IPS-18a (cell line): ENCODE measurements around the gene PEPD.

Experiments
- H3K27ac ChIP-seq: one replicate; pipeline ENCODE4 v1.5.1; 2013; ENCODE audit warnings: low read length
- H3K27me3 ChIP-seq: one replicate; pipeline ENCODE4 v1.6.1; 2013; ENCODE audit warnings: mild to moderate bottlenecking, low read length; ENCODE audit not compliant: control insufficient read depth, insufficient read depth
- H3K36me3 ChIP-seq: one replicate; pipeline ENCODE4 v1.6.1; 2013; ENCODE audit warnings: low read depth, low read length; ENCODE audit not compliant: control insufficient read depth
- H3K4me1 ChIP-seq: one replicate; pipeline ENCODE4 v1.6.1; 2013; ENCODE audit warnings: low read depth, low read length; ENCODE audit not compliant: control insufficient read depth
- H3K4me3 ChIP-seq: one replicate; pipeline ENCODE4 v1.5.1; 2013; ENCODE audit warnings: low read length
- H3K9ac ChIP-seq: one replicate; pipeline ENCODE4 v1.6.1; 2013; ENCODE audit warnings: mild to moderate bottlenecking, low read length, moderate library complexity
- H3K9me3 ChIP-seq: one replicate; pipeline ENCODE4 v1.6.1; 2013; ENCODE audit warnings: low read depth, low read length; ENCODE audit not compliant: control insufficient read depth

Gene PEPD

GRCh38 chr19:33503030-33503429 lies 18.6 kb downstream of the PEPD start:
- Histone ChIP-seq H3K9ac (no peak overlapping the region), H3K27me3 (no peaks in the 10 kb centered on the region), H3K4me1 (no peaks in the 10 kb centered on the region), H3K4me3 (no peak overlapping the region), H3K36me3 (peaks cover 12% of the 10 kb centered on the region), H3K9me3 (no peaks in the 10 kb centered on the region), H3K27ac (no peak overlapping the region)

DNA sequence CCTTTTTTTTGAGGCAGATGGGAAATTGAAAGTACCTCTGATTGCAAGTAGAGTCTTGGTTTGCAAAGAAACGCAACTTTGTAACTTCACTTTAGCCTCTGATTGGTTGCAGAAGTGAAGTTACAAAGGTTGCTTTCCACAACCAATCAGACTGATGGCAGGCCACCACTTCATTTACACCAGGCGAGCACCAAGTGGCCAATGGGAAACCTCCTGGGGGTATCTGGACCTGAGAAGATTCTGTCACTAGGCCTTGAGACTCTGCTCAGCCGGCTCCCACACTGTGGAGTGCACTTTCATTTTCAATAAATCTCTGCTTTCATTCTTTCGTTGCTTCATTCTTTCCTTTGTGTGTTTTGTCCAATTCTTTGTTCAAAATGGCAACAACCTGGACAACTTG lies 19.1 kb downstream of the PEPD start:
- peaks cover 12% of the 10 kb centered on the region for H3K36me3 ChIP-seq
- H3K27ac ChIP-seq = no peak overlapping the region
- no peak overlapping the region for H3K4me3 ChIP-seq
- no peaks in the 10 kb centered on the region for H3K27me3 ChIP-seq
- no peak overlapping the region for H3K9ac ChIP-seq
- H3K4me1 ChIP-seq = no peaks in the 10 kb centered on the region
- no peaks in the 10 kb centered on the region for H3K9me3 ChIP-seq

- H3K27me3 ChIP-seq = no peaks in the 10 kb centered on the region
These were observed 19.8 kb downstream of the PEPD start for GRCh38 chr19:33501693-33502356.

GRCh38 chr19:33500991-33501390 lies 20.6 kb downstream of the PEPD start:
- H3K4me1 ChIP-seq = no peaks in the 10 kb centered on the region
- no peak overlapping the region for H3K4me3 ChIP-seq
- no peaks in the 10 kb centered on the region for H3K27me3 ChIP-seq
- no peak overlapping the region for H3K27ac ChIP-seq
- no peaks in the 10 kb centered on the region for H3K9me3 ChIP-seq
- H3K9ac ChIP-seq = no peak overlapping the region
- peaks cover 12% of the 10 kb centered on the region for H3K36me3 ChIP-seq

More at GRCh38 chr19:33501693-33502356, 19.8 kb downstream of the PEPD start:
- no peak overlapping the region for H3K4me3 ChIP-seq
- H3K36me3 ChIP-seq = peaks cover 12% of the 10 kb centered on the region
- no peak overlapping the region for H3K9ac ChIP-seq
- H3K4me1 ChIP-seq = no peaks in the 10 kb centered on the region
- no peaks in the 10 kb centered on the region for H3K9me3 ChIP-seq
- no peak overlapping the region for H3K27ac ChIP-seq

DNA sequence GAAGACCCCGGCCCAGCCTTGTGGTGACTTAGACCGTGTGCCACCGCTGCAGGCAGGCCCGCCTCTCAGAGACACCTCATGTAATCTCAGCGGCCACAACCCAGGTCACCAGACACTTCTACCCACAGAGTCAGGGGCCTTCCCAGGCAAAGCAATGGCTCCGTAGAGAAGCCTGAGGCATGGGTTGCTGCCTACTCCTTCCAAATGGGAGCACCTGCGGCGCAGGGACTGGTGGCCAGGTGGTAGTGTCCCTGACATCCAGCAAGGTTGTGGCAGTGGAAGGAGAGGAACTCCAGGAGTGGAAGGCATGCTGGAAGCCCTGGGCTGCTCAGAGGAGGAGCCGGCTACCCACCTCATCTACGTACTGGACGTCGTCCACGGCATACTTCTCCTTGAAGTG lies 21.0 kb downstream of the PEPD start:
- H3K36me3 ChIP-seq = peaks cover 12% of the 10 kb centered on the region
- no peaks in the 10 kb centered on the region for H3K4me1 ChIP-seq
- H3K9me3 ChIP-seq = no peaks in the 10 kb centered on the region
- no peak overlapping the region for H3K4me3 ChIP-seq
- H3K9ac ChIP-seq = no peak overlapping the region
- no peaks in the 10 kb centered on the region for H3K27me3 ChIP-seq
- H3K27ac ChIP-seq = no peak overlapping the region

- H3K27ac ChIP-seq = no peak overlapping the region
These were observed 21.7 kb downstream of the PEPD start for GRCh38 chr19:33499671-33500506.

DNA sequence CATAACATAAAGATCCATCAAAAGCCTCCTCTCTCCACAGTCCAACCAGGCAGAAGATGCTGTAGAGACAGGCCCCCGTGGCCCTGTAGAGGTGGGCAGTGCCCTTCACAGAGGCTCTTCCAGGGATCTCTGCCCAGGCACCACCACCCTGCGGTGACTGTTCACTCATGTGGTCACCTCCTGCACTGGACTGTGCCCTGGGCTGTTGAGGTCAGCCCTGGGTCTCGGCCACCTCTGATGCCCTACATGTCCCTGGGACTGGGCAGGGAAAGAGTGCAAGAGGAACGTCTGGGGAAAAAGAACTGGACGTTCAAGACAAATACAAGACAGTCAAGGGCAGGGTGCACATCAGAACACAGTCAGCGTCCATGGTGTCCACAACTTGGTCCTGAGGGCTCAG lies 22.3 kb downstream of the PEPD start:
- no peak overlapping the region for H3K4me3 ChIP-seq
- H3K36me3 ChIP-seq = peaks cover 12% of the 10 kb centered on the region
- H3K27me3 ChIP-seq = no peaks in the 10 kb centered on the region
- H3K27ac ChIP-seq = no peak overlapping the region
- H3K9ac ChIP-seq = no peak overlapping the region
- no peaks in the 10 kb centered on the region for H3K4me1 ChIP-seq
- no peaks in the 10 kb centered on the region for H3K9me3 ChIP-seq

More at GRCh38 chr19:33499671-33500506, 21.7 kb downstream of the PEPD start:
- no peaks in the 10 kb centered on the region for H3K4me1 ChIP-seq
- H3K4me3 ChIP-seq = no peak overlapping the region
- H3K27me3 ChIP-seq = no peaks in the 10 kb centered on the region
- no peaks in the 10 kb centered on the region for H3K9me3 ChIP-seq
- no peak overlapping the region for H3K9ac ChIP-seq
- peaks cover 12% of the 10 kb centered on the region for H3K36me3 ChIP-seq

GRCh38 chr19:33498391-33499000 lies 23.1 kb downstream of the PEPD start:
- no peaks in the 10 kb centered on the region for H3K9me3 ChIP-seq
- no peaks in the 10 kb centered on the region for H3K4me1 ChIP-seq
- H3K27me3 ChIP-seq = no peaks in the 10 kb centered on the region
- H3K4me3 ChIP-seq = no peak overlapping the region
- H3K9ac ChIP-seq = no peak overlapping the region
- H3K36me3 ChIP-seq = peaks cover 12% of the 10 kb centered on the region
- no peak overlapping the region for H3K27ac ChIP-seq

DNA sequence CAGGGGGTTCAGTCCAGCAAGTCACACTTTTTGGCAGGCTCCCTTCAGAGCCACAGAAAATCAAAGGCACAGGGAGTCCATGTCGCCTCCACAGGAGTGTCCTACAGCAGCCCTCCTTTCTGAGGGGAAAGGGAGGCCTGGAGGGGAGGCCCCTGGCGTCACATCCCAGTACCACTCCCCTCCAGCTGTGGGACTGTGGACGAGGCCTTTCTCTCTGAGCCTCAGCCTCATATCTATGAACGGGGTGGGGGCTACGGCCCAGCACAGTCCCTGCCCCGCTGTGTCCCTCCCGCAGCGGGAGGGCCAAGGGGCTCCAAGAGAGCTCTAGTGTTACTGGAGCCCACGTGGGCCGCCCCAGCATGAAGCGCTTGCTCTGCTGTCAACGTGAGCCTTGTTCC lies 23.8 kb downstream of the PEPD start:
- Histone ChIP-seq H3K27me3 (no peaks in the 10 kb centered on the region), H3K4me1 (no peaks in the 10 kb centered on the region), H3K36me3 (peaks cover 12% of the 10 kb centered on the region), H3K9me3 (no peaks in the 10 kb centered on the region), H3K4me3 (no peak overlapping the region), H3K9ac (no peak overlapping the region), H3K27ac (no peak overlapping the region)

- H3K27me3 ChIP-seq = no peaks in the 10 kb centered on the region
- no peaks in the 10 kb centered on the region for H3K4me1 ChIP-seq
- H3K36me3 ChIP-seq = peaks cover 12% of the 10 kb centered on the region
- no peaks in the 10 kb centered on the region for H3K9me3 ChIP-seq
- H3K9ac ChIP-seq = no peak overlapping the region
- H3K27ac ChIP-seq = no peak overlapping the region
- H3K4me3 ChIP-seq = no peak overlapping the region
These were observed 24.3 kb downstream of the PEPD start for GRCh38 chr19:33497131-33497777.
